ENCODE measurements around the gene TSEN34.

DNA sequence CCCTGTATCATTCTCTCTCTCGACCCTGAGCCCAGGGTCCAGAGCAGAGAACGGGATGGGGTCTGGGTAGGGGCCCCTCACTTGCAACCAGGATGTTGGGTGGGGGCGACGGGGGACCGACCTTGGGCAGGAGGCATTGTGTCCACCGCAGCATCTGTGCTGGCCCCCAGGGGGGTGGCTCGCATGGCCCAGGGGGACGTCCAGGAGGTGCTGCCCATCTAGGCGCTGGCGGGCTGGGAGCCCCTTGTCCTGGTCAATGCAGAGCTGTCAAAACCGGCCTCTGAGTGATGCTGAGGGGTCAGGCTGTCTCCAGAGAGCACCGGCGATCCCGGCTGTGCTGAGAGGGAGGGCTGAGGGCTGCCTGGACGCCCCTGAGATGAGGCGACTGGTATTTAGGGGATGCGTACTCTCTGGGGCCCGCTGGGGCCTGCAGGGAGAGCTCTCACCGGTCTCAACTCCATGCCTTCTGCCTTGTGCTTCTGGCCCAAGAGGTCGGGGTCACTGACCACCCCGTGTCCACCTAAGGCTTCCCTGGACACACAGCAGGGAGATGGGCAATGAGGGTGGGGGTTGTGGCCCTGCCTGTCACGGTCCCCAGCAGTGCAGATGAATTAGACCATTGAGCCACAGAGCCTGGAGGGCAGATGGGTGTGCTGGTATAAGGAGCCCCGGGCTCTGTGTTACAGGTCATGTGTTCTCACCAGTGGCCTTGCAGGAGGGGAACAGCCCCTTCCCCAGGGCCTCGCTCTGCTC lies 18.1 kb downstream of the TSEN34 start:
- TF ChIP-seq, protein P1, sequence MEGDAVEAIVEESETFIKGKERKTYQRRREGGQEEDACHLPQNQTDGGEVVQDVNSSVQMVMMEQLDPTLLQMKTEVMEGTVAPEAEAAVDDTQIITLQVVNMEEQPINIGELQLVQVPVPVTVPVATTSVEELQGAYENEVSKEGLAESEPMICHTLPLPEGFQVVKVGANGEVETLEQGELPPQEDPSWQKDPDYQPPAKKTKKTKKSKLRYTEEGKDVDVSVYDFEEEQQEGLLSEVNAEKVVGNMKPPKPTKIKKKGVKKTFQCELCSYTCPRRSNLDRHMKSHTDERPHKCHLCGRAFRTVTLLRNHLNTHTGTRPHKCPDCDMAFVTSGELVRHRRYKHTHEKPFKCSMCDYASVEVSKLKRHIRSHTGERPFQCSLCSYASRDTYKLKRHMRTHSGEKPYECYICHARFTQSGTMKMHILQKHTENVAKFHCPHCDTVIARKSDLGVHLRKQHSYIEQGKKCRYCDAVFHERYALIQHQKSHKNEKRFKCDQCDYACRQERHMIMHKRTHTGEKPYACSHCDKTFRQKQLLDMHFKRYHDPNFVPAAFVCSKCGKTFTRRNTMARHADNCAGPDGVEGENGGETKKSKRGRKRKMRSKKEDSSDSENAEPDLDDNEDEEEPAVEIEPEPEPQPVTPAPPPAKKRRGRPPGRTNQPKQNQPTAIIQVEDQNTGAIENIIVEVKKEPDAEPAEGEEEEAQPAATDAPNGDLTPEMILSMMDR (IDR thresholded peaks at IDR 0.05), result no peak
- no peak for TF ChIP-seq EP300 (IDR thresholded peaks at IDR 0.05; ENCODE audit: low read depth)

Data from transverse colon (tissue), 3 donors.